Left renal cortex interstitium (tissue), 4 donors: ENCODE results near the gene RHOBTB3. TPM values are rescaled to one million over a fixed set of nuclear protein-coding genes. Genes with fewer than 3 reads are reported as not detected.
"Not testable (repeated sequence)": the region's sequence is repeated elsewhere in the genome, so short reads cannot be mapped to it uniquely, and the experiment has no call there.

ENCODE experiments used
- DNase-seq, 4 donors: peaks; one replicate each; pipeline ENCODE4 v3.0.0-alpha.2; 2013; ENCODE audit warnings: low read depth in 4 of 4, low spot score in 2 of 4, missing footprints in 1 of 4
- polyA plus RNA-seq, 4 donors: library from polyadenylated mRNA; unstranded; fragments of 120-200 nt; gene quantifications; one replicate each; pipeline ENCODE4 v1.2.1, GENCODE V29; 2013; ENCODE audit not compliant: insufficient read length in 4 of 4

The RHOBTB3 gene
- polyA plus RNA-seq, 4 donors, result 68.0 to 80.5 (median 70.6) TPM

GRCh38 chr5:95713246-95713645 is 17.9 kb upstream of the RHOBTB3 start:
- not testable (repeated sequence) for DNase-seq

- no peak for DNase-seq
Observed at GRCh38 chr5:95713960-95714710, 17.0 kb upstream of the RHOBTB3 start.

GRCh38 chr5:95715799-95716461 is 15.2 kb upstream of the RHOBTB3 start:
- DNase-seq, result no peak

- DNase-seq, result no peak
Observed at GRCh38 chr5:95717439-95717838, 13.7 kb upstream of the RHOBTB3 start.

- DNase-seq, result no peak
Observed at GRCh38 chr5:95718203-95718602, 12.9 kb upstream of the RHOBTB3 start.

DNA sequence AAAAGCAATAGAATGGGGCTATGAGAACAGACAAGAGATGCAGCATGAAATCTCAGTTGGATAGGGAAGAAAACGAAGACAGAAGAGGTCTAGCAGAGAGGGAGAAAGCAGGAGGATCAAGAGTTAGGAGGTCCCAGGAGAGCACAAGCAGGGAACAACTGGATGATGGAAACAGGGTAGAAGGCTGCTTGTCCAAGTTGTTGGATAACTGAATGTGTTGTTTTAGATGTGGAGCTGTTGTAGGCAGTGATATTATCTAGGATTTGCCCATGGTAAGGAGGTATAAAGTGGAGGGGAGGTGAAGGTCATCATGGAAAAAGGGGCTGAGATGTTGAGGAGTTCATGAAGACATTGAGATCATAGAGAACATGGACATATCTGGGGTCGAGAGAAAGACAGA is 12.4 kb upstream of the RHOBTB3 start:
- no peak for DNase-seq

- DNase-seq, result no peak
Observed at GRCh38 chr5:95720094-95720786, 10.9 kb upstream of the RHOBTB3 start.

GRCh38 chr5:95721582-95722295 is 9.4 kb upstream of the RHOBTB3 start:
- no peak for DNase-seq

- no peak for DNase-seq
Observed at GRCh38 chr5:95723632-95724369, 7.3 kb upstream of the RHOBTB3 start.

DNA sequence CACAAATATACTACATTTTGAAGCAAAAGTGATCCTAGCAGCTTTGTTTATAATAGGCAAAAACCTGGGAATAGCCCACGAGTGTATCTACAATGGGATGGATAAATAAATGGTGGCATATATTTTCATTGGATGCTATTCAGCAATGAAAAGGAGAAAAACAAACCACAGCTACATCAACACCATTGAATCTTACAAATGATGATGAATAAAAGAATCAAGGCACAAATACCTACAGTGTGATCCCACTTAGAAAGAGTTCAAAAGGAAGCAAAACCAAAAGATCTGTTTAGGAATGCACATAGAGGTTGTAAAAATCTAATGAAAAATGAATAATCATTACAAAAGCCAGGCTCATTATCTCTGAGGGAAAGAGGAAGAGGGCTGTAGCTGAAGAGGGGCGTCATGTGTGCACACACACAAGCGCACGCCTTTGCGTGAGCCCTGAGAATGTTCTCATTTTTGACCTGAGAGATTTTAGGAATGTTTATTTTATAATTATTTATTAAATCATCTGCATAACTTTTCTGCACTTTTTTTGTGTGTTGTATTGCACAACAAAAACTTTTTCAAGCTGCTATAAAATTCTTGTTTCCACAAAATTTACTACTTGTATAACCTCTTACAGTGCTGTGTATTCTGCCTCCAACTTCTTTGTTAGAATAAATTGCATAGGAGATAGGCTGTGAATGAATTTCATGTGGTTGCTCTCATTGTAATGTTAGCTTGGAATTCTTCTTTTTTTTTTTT is 5.9 kb upstream of the RHOBTB3 start:
- DNase-seq, result no peak

DNA sequence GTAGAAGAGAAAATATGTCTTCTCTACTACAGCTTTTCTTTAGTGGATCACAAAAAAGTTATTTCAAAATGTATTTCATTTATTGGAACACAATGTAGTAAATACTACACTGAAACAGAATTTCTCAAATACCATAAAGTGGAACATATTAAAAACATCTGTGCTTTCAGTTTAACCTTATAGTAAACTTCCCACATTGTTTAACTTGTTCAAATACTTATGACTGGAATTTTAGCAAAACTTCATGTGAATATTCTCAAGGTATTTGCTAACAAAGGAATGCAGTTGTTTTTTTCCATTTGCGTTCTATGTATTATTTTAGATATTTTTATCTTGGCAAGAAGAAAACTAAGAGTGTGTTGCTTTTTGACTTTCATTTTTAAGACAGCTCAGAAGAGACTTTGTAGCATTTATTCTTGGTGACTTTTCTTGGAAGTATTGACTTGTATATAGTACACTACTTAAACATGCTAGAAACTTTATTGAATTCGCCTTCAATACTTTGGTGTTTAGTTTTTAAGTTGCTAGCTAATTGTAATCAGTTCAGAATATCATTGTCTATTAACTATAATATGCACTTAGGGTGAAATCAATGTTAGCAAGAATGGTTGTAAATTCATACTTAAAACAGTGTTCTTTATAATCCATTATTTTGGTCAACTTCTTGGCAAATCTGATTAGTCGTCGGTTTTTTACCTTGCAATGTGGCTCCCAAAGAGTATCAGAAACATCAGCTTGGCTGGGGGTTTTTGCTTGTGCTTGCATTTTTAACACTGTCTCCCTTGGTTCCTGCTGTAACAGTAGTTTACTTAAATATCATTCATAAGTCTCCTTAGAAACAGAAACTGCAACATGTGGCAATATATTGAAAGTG is 5.0 kb upstream of the RHOBTB3 start:
- no peak for DNase-seq

GRCh38 chr5:95726811-95727763 is 4.0 kb upstream of the RHOBTB3 start:
- DNase-seq, result no peak

GRCh38 chr5:95727764-95728191 is 3.4 kb upstream of the RHOBTB3 start:
- no peak for DNase-seq

GRCh38 chr5:95728494-95729114 is 2.5 kb upstream of the RHOBTB3 start:
- no peak for DNase-seq

DNA sequence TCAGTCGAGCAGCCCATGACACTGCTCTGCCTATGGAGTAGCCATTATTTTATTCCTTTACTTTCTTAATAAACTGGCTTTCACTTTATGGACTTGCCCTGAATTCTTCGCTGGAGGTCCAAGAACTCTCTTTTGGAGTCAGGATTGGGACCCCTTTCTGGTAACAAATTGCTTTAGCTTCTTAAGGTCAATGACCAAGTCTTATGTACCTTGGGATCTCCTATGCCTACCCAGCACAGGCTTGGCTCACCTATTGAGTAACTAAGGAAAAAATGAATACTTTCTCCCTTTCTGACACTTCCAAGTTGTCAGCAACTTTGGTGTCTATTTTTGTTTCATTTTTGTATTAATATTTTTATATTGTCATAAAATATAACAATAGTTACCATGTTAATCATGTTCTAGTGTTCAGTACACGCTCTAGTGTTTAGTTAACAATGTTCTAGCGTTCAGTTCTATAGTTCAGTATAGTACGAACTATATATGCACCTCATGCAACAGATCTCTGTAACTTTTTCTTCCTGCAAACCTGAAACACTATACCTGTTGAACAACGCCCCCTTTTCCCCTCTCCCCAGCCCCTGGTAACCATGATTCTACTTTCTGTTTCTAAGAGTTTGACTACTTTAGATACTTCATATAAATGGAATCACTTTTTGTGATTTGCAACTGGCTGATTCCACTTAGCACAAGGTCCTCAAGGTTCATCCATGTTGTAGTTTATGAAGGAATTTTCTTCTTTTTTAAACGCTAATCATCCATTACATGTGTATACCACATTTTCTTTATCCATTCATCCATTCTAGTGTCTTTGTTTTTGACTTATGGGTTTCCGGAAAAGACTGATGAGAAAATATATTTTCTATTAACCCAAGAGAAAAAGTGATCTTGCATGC is 1.8 kb upstream of the RHOBTB3 start:
- DNase-seq, result no peak
